H9 (cell line): ENCODE data around the gene MS4A15. TPM values are rescaled to one million over a fixed set of nuclear protein-coding genes. Genes with fewer than 3 reads are reported as not detected.

Source experiments
- DNase-seq: peaks from one replicate; pipeline ENCODE4 v3.0.0-alpha.2; 2017
- H2AFZ ChIP-seq: one replicate; pipeline ENCODE4 v1.6.1; 2013; ENCODE audit warnings: mild to moderate bottlenecking, low read length, control low read depth, moderate library complexity
- H2AK5ac ChIP-seq: 2 replicates; pipeline ENCODE4 v1.6.1; 2013; ENCODE audit warnings: low read length, control low read depth, mixed read lengths; ENCODE audit not compliant: insufficient read length
- H2BK120ac ChIP-seq: one replicate; pipeline ENCODE4 v1.6.1; 2013; ENCODE audit warnings: low read depth, mild to moderate bottlenecking, low read length, control low read depth, inconsistent platforms; ENCODE audit not compliant: poor library complexity, severe bottlenecking
- H2BK12ac ChIP-seq: 2 replicates; pipeline ENCODE4 v1.6.1; 2013; ENCODE audit warnings: low read length, control low read depth, mixed read lengths, low read depth; ENCODE audit not compliant: insufficient read length
- H2BK15ac ChIP-seq: 2 replicates; pipeline ENCODE4 v1.6.1; 2013; ENCODE audit warnings: low read depth, low read length, control low read depth
- H2BK20ac ChIP-seq: one replicate; pipeline ENCODE4 v1.6.1; 2013; ENCODE audit warnings: low read depth, mild to moderate bottlenecking, low read length, control low read depth, inconsistent platforms; ENCODE audit not compliant: poor library complexity, severe bottlenecking
- H2BK5ac ChIP-seq: 2 replicates; pipeline ENCODE4 v1.6.1; 2013; ENCODE audit warnings: low read length, control low read depth, mixed read lengths; ENCODE audit not compliant: insufficient read length
- H3K14ac ChIP-seq: 2 replicates; pipeline ENCODE4 v1.6.1; 2013; ENCODE audit warnings: low read length, control low read depth; ENCODE audit not compliant: insufficient read depth
- H3K18ac ChIP-seq: 2 replicates; pipeline ENCODE4 v1.6.1; 2013; ENCODE audit warnings: low read depth, mild to moderate bottlenecking, mixed read lengths, low read length, control low read depth; ENCODE audit not compliant: insufficient read length
- H3K23ac ChIP-seq: 2 replicates; pipeline ENCODE4 v1.6.1; 2013; ENCODE audit warnings: low read length, control low read depth, mixed read lengths, low read depth; ENCODE audit not compliant: insufficient read length
- H3K23me2 ChIP-seq: 2 replicates; pipeline ENCODE4 v1.6.1; 2013; ENCODE audit warnings: low read depth, mild to moderate bottlenecking, mixed read lengths, low read length, control low read depth; ENCODE audit not compliant: insufficient read length, poor library complexity, severe bottlenecking
- H3K27ac ChIP-seq: 2 replicates; pipeline ENCODE4 v1.5.1; 2013; ENCODE audit warnings: low read length, control low read depth, mixed read lengths, low read depth; ENCODE audit not compliant: insufficient read length
- H3K27me3 ChIP-seq: 2 replicates; pipeline ENCODE4 v1.6.1; 2013; ENCODE audit warnings: low read length, control low read depth, inconsistent platforms; ENCODE audit not compliant: insufficient read depth
- H3K4ac ChIP-seq: 2 replicates; pipeline ENCODE4 v1.6.1; 2013; ENCODE audit warnings: low read depth, mild to moderate bottlenecking, control low read depth, inconsistent platforms, low read length, moderate library complexity
- H3K4me1 ChIP-seq: 2 replicates; pipeline ENCODE4 v1.6.1; 2013; ENCODE audit warnings: low read length, control low read depth, inconsistent platforms; ENCODE audit not compliant: insufficient read depth
- H3K4me2 ChIP-seq: 2 replicates; pipeline ENCODE4 v1.6.1; 2013; ENCODE audit warnings: low read length, control low read depth, mixed read lengths; ENCODE audit not compliant: insufficient read length, insufficient read depth
- H3K56ac ChIP-seq: 2 replicates; pipeline ENCODE4 v1.6.1; 2013; ENCODE audit warnings: low read depth, mild to moderate bottlenecking, mixed read lengths, low read length, control low read depth; ENCODE audit not compliant: insufficient read length
- H3K79me1 ChIP-seq: 2 replicates; pipeline ENCODE4 v1.6.1; 2013; ENCODE audit warnings: low read depth, mild to moderate bottlenecking, moderate library complexity, low read length, control low read depth, inconsistent platforms; ENCODE audit not compliant: insufficient read depth, poor library complexity, severe bottlenecking
- H3K79me2 ChIP-seq: 2 replicates; pipeline ENCODE4 v1.6.1; 2013; ENCODE audit warnings: low read length, control low read depth, inconsistent platforms; ENCODE audit not compliant: insufficient read depth
- H3K9ac ChIP-seq: 2 replicates; pipeline ENCODE4 v1.6.1; 2013; ENCODE audit warnings: low read length, control low read depth, mixed read lengths; ENCODE audit not compliant: insufficient read length; ENCODE audit errors: extremely low read depth
- H3K9me3 ChIP-seq: one replicate; pipeline ENCODE4 v1.6.1; 2013; ENCODE audit warnings: low read depth, low read length, inconsistent platforms; ENCODE audit not compliant: control insufficient read depth
- H3T11ph ChIP-seq: one replicate; pipeline ENCODE4 v1.6.1; 2013; ENCODE audit warnings: mild to moderate bottlenecking, low read length, control low read depth, inconsistent platforms
- H4K20me1 ChIP-seq: one replicate; pipeline ENCODE4 v1.6.1; 2013; ENCODE audit not compliant: control insufficient read depth, insufficient read length, insufficient read depth
- H4K5ac ChIP-seq: 2 replicates; pipeline ENCODE4 v1.6.1; 2013; ENCODE audit warnings: low read depth, mild to moderate bottlenecking, mixed read lengths, low read length, control low read depth; ENCODE audit not compliant: insufficient read length
- H4K8ac ChIP-seq: replicated peaks from 2 replicates; pipeline ENCODE4 v1.6.1; 2013; ENCODE audit warnings: low read length, control low read depth, mixed read lengths, low read depth; ENCODE audit not compliant: insufficient read length
- H4K91ac ChIP-seq: 2 replicates; pipeline ENCODE4 v1.6.1; 2013; ENCODE audit warnings: low read depth, mild to moderate bottlenecking, moderate library complexity, mixed read lengths, low read length, control low read depth; ENCODE audit not compliant: insufficient read length
- H3K27ac Mint-ChIP-seq, 3 experiments: 2 replicates in 2 of 3; 3 replicates in 1 of 3; pipeline ENCODE4 v1.8.0; 2020 to 2021; ENCODE audit warnings: mixed read lengths in 3 of 3, mild to moderate bottlenecking in 1 of 3, moderate library complexity in 1 of 3
- H3K27me3 Mint-ChIP-seq: 2 replicates; pipeline ENCODE4 v1.8.0; 2021; ENCODE audit warnings: low read depth, mild to moderate bottlenecking, moderate library complexity, mixed read lengths
- H3K36me3 Mint-ChIP-seq, 3 experiments: 2 replicates in 2 of 3; 3 replicates in 1 of 3; pipeline ENCODE4 v1.8.0; 2020 to 2021; ENCODE audit warnings: low read depth in 3 of 3, mixed read lengths in 3 of 3; ENCODE audit not compliant: insufficient read depth in 1 of 3
- H3K4me1 Mint-ChIP-seq, 2 experiments: 2 replicates each; pipeline ENCODE4 v1.8.0; 2020; ENCODE audit warnings: mixed read lengths in 2 of 2
- H3K4me3 Mint-ChIP-seq, 2 experiments: 2 replicates in 1 of 2; 3 replicates in 1 of 2; pipeline ENCODE4 v1.8.0; 2020 to 2021; ENCODE audit warnings: mild to moderate bottlenecking in 2 of 2, mixed read lengths in 2 of 2, moderate library complexity in 1 of 2
- H3K9me3 Mint-ChIP-seq, 2 experiments: 2 replicates in 1 of 2; 3 replicates in 1 of 2; pipeline ENCODE4 v1.8.0; 2020; ENCODE audit warnings: mild to moderate bottlenecking in 2 of 2, mixed read lengths in 2 of 2, moderate library complexity in 1 of 2
- WGBS: extraction: QIAGEN DNeasy Blood & Tissue Kit; methylation state at CpG from one replicate; pipeline ENCODE4 v1.1.7; 2013; ENCODE audit warnings: missing lambda C conversion rate, low lambda C conversion rate, mixed read lengths; ENCODE audit not compliant: insufficient read length; ENCODE audit errors: extremely low coverage; 5-methylcytosine and 5-hydroxymethylcytosine counted together
- total RNA-seq: library from RNA; stranded (reverse); gene quantifications from 2 replicates; pipeline ENCODE4 v1.2.1, GENCODE V29; 2021
- TF ChIP-seq, protein P1 (sequence below): fragments of 200-600 bp; sonication (generic); conservative IDR thresholded peaks from 3 replicates; pipeline ENCODE4 v1.8.0; 2021; ENCODE audit warnings: antibody characterized with exemption, mild to moderate bottlenecking

MS4A15 gene
- total RNA-seq, 1 experiment from 2014 or later, result 0.11 TPM

DNA sequence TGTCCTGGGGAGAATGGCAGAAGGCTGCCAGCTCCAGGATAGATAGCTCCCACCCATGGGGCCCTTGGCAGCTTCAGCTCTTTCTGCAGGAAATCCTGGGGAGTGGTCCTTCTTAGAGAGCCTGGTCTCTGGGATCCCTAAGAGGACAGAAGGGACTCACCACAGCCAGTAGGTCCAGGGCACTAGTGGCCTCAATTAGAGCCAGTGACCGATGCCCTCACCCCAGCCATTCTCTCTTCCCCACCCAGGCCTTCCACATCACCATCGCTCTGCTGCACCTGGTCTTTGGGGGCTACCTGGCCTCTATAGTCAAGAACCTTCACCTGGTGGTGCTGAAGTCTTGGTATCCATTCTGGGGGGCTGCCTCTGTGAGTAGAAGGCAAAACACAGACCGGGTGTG, 34.1 kb downstream of the MS4A15 start:
- H2AFZ ChIP-seq, result no peak overlapping the region
- H3K79me1 ChIP-seq, result no peaks in the 10 kb centered on the region
- no peaks in the 10 kb centered on the region for H4K20me1 ChIP-seq
- no peak overlapping the region for H3K27ac ChIP-seq
- H4K5ac ChIP-seq, result no peak overlapping the region
- no peak overlapping the region for H3K14ac ChIP-seq
- H2BK12ac ChIP-seq, result no peak overlapping the region
- no peak overlapping the region for H3K4ac ChIP-seq
- H3K79me2 ChIP-seq, result no peaks in the 10 kb centered on the region
- H3K9me3 ChIP-seq, result peaks cover 16% of the 10 kb centered on the region
- H3K27me3 ChIP-seq, result no peaks in the 10 kb centered on the region
- no peak overlapping the region for H2BK120ac ChIP-seq
- H3K4me1 ChIP-seq, result no peaks in the 10 kb centered on the region
- no peak overlapping the region for H3T11ph ChIP-seq
- H3K56ac ChIP-seq, result no peak overlapping the region
- no peak overlapping the region for H2BK15ac ChIP-seq
- H2BK5ac ChIP-seq, result no peak overlapping the region
- H3K4me2 ChIP-seq, result no peak overlapping the region
- WGBS, result no CpG with 5 or more reads among the region's 3 CpGs
- no peak overlapping the region for H2BK20ac ChIP-seq
- TF ChIP-seq, protein P1, sequence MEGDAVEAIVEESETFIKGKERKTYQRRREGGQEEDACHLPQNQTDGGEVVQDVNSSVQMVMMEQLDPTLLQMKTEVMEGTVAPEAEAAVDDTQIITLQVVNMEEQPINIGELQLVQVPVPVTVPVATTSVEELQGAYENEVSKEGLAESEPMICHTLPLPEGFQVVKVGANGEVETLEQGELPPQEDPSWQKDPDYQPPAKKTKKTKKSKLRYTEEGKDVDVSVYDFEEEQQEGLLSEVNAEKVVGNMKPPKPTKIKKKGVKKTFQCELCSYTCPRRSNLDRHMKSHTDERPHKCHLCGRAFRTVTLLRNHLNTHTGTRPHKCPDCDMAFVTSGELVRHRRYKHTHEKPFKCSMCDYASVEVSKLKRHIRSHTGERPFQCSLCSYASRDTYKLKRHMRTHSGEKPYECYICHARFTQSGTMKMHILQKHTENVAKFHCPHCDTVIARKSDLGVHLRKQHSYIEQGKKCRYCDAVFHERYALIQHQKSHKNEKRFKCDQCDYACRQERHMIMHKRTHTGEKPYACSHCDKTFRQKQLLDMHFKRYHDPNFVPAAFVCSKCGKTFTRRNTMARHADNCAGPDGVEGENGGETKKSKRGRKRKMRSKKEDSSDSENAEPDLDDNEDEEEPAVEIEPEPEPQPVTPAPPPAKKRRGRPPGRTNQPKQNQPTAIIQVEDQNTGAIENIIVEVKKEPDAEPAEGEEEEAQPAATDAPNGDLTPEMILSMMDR, result no peak
- no peak overlapping the region for H3K18ac ChIP-seq
- no peaks in the 10 kb centered on the region for H3K4me1 Mint-ChIP-seq
- H3K27me3 Mint-ChIP-seq, result peaks cover 13% of the 10 kb centered on the region
- H3K27ac Mint-ChIP-seq, result no peak overlapping the region
- H3K9ac ChIP-seq, result no peak overlapping the region
- H3K23me2 ChIP-seq, result no peaks in the 10 kb centered on the region
- peaks cover 6 to 16% (median 14%) of the 10 kb centered on the region in 3 experiments for H3K36me3 Mint-ChIP-seq
- H3K23ac ChIP-seq, result no peak overlapping the region
- no peak overlapping the region for H2AK5ac ChIP-seq
- peaks cover 34 to 42% of the 10 kb centered on the region in 2 experiments for H3K9me3 Mint-ChIP-seq
- no peak for DNase-seq
- no peak overlapping the region for H4K91ac ChIP-seq
- H3K4me3 Mint-ChIP-seq, result no peak overlapping the region
- no peak overlapping the region for H4K8ac ChIP-seq
